Sigmoid colon (tissue), 7 donors: Measurements from ENCODE around the gene MAFF. TPM values are rescaled to one million over a fixed set of nuclear protein-coding genes. Genes with fewer than 3 reads are reported as not detected.

ENCODE experiments used
- DNase-seq: peaks from one replicate; pipeline ENCODE4 v3.0.0-alpha.2; 2019
- H3K27ac ChIP-seq, 4 donors: fragments of 200-600 bp; sonication (generic); one replicate each; pipeline ENCODE4 v1.5.1; 2016 to 2019; ENCODE audit warnings: mild to moderate bottlenecking in 1 of 4
- H3K27me3 ChIP-seq, 3 donors: fragments of 200-600 bp; sonication (generic); one replicate each; pipeline ENCODE4 v1.5.1; 2019; ENCODE audit warnings: mild to moderate bottlenecking in 1 of 3
- H3K36me3 ChIP-seq, 4 donors: fragments of 200-600 bp; sonication (generic); one replicate each; pipeline ENCODE4 v1.5.1; 2016 to 2019
- H3K4me1 ChIP-seq, 4 donors: fragments of 200-600 bp; sonication (generic); one replicate each; pipeline ENCODE4 v1.5.1; 2017 to 2019
- H3K4me3 ChIP-seq, 4 donors: fragments of 200-600 bp; sonication (generic); one replicate each; pipeline ENCODE4 v1.5.1; 2017 to 2019; ENCODE audit warnings: mild to moderate bottlenecking in 2 of 4, moderate library complexity in 1 of 4
- H3K9me3 ChIP-seq, 4 donors: fragments of 200-600 bp in 3 of 4; sonication (generic) in 3 of 4; one replicate each; pipeline versions ENCODE4 v1.5.1 to v1.6.1; 2013 to 2019
- CTCF ChIP-seq, 4 experiments: fragments of 450-650 bp in 3 of 4; fragments of 200-600 bp in 1 of 4; IDR thresholded peaks; one replicate each; pipeline ENCODE4 v1.5.1; 2016 to 2019; ENCODE audit warnings: antibody characterized with exemption in 4 of 4, mild to moderate bottlenecking in 3 of 4, moderate library complexity in 2 of 4
- EP300 ChIP-seq, 4 donors: sonication (generic); formaldehyde crosslinking; IDR thresholded peaks; one replicate each; pipeline ENCODE4 v1.6.1; 2017; ENCODE audit warnings: antibody characterized with exemption in 4 of 4
- POLR2A ChIP-seq, 2 donors: fragments of 450-650 bp; IDR thresholded peaks; one replicate each; pipeline ENCODE4 v1.6.1; 2016; ENCODE audit warnings: antibody characterized with exemption in 2 of 2, mild to moderate bottlenecking in 2 of 2, moderate library complexity in 2 of 2
- POLR2AphosphoS5 ChIP-seq, 4 donors: sonication (generic); formaldehyde crosslinking; IDR thresholded peaks; one replicate each; pipeline ENCODE4 v1.6.1; 2017; ENCODE audit warnings: antibody characterized with exemption in 4 of 4
- WGBS, 2 donors: extraction: QIAGEN DNeasy Blood & Tissue Kit; methylation state at CpG; one replicate each; pipeline ENCODE4 v1.1.7; 2013; 5-methylcytosine and 5-hydroxymethylcytosine counted together
- intact Hi-C: fragments of 100-400 bp; cut with DNase I; formaldehyde crosslinking; loops from one replicate; pipeline ENCODE4 v1.15.1; 2023
- polyA plus RNA-seq, 3 donors: library from polyadenylated mRNA; stranded (reverse); fragments of 200-250 nt; gene quantifications; one replicate each; pipeline ENCODE4 v1.2.3, GENCODE V29; 2013
- total RNA-seq, 4 donors: library from RNA; depleted of rRNA; stranded (reverse); fragments of >200 nt; gene quantifications; one replicate each; pipeline ENCODE4 v1.1.0, GENCODE V29; 2016
- donor health status: healthy with polysubstance abuse.
- donor health status: Bipolar disorder and iron deficiency.
- donor health status: healthy.

The MAFF gene
- total and polyA plus RNA-seq, 7 donors: 15.3 to 104 (median 33.4) TPM

DNA sequence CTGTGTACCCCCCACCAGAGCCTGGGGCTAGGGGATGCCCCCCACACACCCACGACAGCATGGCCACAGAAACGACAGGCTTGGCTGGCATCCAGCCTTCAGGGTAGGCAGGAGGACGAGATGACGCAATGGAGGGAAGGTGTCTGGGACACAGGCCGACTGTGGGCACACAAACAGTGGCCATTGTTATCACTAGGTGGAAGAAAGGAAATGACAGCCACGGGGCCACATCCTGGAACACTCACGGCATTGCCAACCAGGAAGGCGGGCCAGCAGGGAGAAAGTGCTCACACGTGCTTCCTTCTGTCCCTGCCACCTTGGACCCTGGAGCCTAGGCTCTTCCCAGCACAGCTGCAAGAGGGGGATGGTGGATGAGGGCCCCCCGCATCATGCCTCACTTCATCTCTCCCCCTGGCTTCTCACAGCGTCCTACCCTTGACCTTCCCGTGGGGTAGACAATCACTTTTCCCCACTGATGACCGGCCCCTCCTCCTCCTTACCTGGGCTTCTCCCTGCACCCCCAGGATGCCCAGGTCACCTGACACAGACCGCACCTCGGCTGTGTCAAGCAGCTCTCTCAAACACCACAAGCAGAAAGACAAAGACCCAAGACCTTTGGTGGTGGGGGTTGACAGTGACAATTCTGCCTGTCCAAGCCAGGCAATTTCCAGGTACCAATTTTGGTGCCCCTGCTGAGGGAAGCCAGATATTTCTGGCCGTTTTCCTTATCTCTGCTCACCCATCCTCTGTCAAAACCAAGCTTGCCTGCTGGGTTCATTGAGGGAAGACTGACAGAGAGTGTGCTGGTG is 28.8 kb upstream of the MAFF start:
- 37 to 52% methylated on average over 16 of the region's 16 CpGs for WGBS, 2 donors

DNA sequence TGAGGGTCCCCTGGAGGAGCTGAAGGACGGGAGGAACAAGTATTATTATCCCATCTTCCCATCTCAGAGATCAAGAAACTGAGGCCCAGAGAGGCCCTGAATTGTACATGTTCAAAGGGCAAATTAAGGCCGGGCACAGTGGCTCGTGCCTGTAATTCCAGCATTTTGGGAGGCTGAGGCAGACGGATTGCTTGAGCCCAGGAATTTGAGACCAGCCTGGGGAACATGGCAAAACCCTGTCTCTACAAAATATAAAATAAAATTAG is 28.2 kb upstream of the MAFF start:
- no peaks in the 10 kb centered on the region for H3K27me3 ChIP-seq
- WGBS, 2 donors: 94 to 97% methylated on average over 4 of the region's 4 CpGs
- DNase-seq: peak; percentile 26
- no peaks in the 10 kb centered on the region for H3K9me3 ChIP-seq
- intact Hi-C loops: no loop called here
- TF ChIP-seq CTCF (IDR thresholded peaks at IDR 0.05) (no peak), POLR2AphosphoS5 (IDR thresholded peaks at IDR 0.05) (no peak), POLR2A (IDR thresholded peaks at IDR 0.05) (no peak), EP300 (IDR thresholded peaks at IDR 0.05) (no peak)
- no peaks in the 10 kb centered on the region for H3K36me3 ChIP-seq
- peaks cover 0 to 25% (median 14%) of the 10 kb centered on the region in 4 donors for H3K4me1 ChIP-seq
- no peak overlapping the region for H3K27ac ChIP-seq
- H3K4me3 ChIP-seq: no peak overlapping the region

More for the DNA sequence above, 28.8 kb upstream of the MAFF start:
- no peak for TF ChIP-seq CTCF (IDR thresholded peaks at IDR 0.05)
- no peak for TF ChIP-seq EP300 (IDR thresholded peaks at IDR 0.05)
- TF ChIP-seq POLR2AphosphoS5 (IDR thresholded peaks at IDR 0.05): peak; percentile 23 to 71 (median 46)
- TF ChIP-seq POLR2A (IDR thresholded peaks at IDR 0.05): no peak
- H3K36me3 ChIP-seq: no peaks in the 10 kb centered on the region
- no peaks in the 10 kb centered on the region for H3K9me3 ChIP-seq
- peaks cover 0 to 25% (median 12%) of the 10 kb centered on the region in 4 donors for H3K4me1 ChIP-seq
- peak; percentile 68 for DNase-seq
- H3K4me3 ChIP-seq: no peak overlapping the region
- intact Hi-C loops: no loop called here
- H3K27me3 ChIP-seq: no peaks in the 10 kb centered on the region
- peak overlapping the region in 1 of 4 donors; percentile 34 for H3K27ac ChIP-seq

GRCh38 chr22:38174626-38175025 is 27.2 kb upstream of the MAFF start:
- Histone ChIP-seq H3K27ac (no peak overlapping the region), H3K4me3 (no peak overlapping the region), H3K36me3 (no peaks in the 10 kb centered on the region), H3K27me3 (no peaks in the 10 kb centered on the region), H3K4me1 (peaks cover 0 to 26% (median 15%) of the 10 kb centered on the region in 4 donors), H3K9me3 (no peaks in the 10 kb centered on the region)
- 81 to 88% methylated on average over 14 of the region's 14 CpGs for WGBS, 2 donors
- no peak for TF ChIP-seq CTCF (IDR thresholded peaks at IDR 0.05)
- TF ChIP-seq EP300 (IDR thresholded peaks at IDR 0.05): no peak
- TF ChIP-seq POLR2A (IDR thresholded peaks at IDR 0.05): no peak
- no peak for TF ChIP-seq POLR2AphosphoS5 (IDR thresholded peaks at IDR 0.05)
- intact Hi-C loops: no loop called here
- peak; percentile 53 for DNase-seq

DNA sequence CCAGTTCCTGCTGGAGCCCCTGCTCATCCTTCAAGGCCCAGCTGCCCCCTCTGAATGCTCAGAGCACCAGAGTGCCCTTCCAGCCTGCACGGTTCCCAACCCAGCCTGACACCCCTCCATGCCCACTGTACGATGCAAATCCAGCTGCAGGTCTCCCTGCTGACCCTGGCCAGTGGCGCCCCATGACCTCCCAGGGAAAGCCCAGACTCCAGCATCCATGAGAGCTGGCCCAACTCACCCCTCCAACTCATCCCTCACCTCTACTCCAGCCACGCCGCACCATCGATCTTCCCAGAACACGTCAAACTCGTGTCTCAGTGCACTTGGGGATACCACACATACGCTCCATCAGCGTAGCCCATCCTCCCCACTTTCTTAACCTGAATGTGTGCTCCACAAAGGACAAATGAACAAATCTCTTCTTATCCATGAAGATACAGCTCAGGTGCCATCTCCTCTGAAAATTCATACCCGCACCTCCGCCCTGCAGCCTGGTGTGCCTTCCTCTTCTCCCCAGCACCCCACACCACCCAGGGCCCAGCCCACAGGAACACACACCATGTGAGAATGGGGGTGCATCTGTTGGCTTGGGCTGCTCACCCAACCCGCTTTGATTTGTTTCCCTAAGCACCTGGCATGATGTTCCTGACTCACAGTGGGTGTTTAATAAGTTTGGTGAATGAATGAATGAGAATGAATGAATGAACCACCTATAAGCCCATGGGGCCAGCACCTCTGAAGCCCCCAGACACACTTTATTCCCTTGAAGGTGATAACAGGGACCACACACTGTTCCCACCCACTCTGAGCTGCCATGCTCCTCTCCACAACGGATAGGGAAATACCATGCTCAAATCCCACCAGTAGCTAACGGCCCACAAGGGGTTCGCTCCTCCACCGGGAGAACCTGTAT is 26.3 kb upstream of the MAFF start:
- H3K4me1 ChIP-seq: peaks cover 0 to 31% (median 19%) of the 10 kb centered on the region in 4 donors
- H3K27me3 ChIP-seq: no peaks in the 10 kb centered on the region
- H3K9me3 ChIP-seq: no peaks in the 10 kb centered on the region
- peak overlapping the region in 3 of 4 donors; percentile 76 to 87 (median 77) for H3K27ac ChIP-seq
- H3K36me3 ChIP-seq: no peaks in the 10 kb centered on the region
- intact Hi-C loops: loop anchor here (2.0 kb wide), 1 partner anchor 105 kb away; no protein-coding TSS in a partner anchor
- H3K4me3 ChIP-seq: no peak overlapping the region
- peak; percentile 60 for DNase-seq
- TF ChIP-seq EP300 (IDR thresholded peaks at IDR 0.05) (no peak), POLR2AphosphoS5 (IDR thresholded peaks at IDR 0.05) (no peak), CTCF (IDR thresholded peaks at IDR 0.05) (no peak), POLR2A (IDR thresholded peaks at IDR 0.05) (no peak)
- WGBS, 2 donors: 93 to 96% methylated on average over 17 of the region's 17 CpGs
